GM21390 (cell line): Measurements from ENCODE around the gene RAB26.
"Not testable (repeated sequence)": the region's sequence is repeated elsewhere in the genome, so short reads cannot be mapped to it uniquely, and the experiment has no call there.

Experiments
- ATAC-seq: cut with Tn5 transposase; IDR thresholded peaks from one replicate; pipeline ENCODE4 v1.9.1; 2021; ENCODE audit not compliant: unreplicated experiment

RAB26 gene, protein sequence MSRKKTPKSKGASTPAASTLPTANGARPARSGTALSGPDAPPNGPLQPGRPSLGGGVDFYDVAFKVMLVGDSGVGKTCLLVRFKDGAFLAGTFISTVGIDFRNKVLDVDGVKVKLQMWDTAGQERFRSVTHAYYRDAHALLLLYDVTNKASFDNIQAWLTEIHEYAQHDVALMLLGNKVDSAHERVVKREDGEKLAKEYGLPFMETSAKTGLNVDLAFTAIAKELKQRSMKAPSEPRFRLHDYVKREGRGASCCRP

DNA sequence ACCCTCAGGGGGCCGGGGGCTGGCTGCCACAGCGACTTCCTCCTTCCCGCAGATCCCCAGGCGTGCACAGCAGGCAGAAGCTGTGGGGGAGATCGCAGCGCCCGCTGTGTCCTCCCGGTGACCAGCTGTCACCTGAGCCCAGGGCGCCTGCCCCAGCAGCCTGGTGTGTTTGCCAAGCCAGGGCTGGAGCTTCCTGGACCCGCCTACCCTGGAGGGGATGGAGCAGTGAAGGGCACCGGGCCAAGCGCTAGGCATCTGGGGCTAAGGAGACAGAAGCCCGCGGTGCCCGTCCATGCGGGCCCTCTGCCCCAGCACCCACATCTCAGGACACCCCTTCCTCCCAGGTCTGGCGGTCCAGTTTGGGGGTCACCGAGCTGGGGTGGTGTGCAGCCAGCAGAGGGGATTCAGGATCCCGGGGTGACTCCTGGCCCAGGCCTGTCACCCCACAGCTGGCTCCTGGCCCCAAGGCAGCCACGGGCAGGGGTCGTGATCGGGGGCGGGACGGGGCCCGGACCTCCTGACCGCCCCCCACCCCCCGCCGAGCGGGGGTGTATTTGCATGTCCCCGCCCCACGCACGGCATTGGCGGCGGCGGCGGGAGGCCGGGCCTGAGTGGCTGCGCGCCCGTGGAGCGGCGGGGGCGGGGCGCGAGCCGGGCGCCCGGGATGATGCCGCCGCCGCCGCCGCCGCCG lies at the start of gene RAB26:
RAB26 (plus strand) TSS at position 645 of the 691 bp plus-strand sequence. CDS start 159 bp downstream, outside the sequence.
- ATAC-seq = no peak

DNA sequence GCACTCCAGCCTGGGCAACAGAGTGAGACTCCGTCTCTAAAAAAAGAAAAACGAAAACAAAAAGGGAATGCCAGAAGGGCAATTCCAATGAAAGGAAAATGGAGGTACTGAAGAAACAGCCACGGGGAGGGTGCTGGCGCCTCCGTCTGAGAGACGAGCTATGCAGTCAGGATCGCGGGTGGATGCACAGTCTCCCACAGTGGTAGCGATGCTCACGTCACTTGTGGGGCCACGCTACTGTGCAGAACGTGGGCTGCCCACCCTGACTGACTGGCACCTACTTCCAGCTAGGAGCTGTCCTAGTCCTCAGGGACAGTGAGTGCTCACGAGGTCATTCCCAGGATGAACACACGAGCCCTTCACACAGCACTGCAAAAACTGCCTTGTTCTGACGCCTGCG lies 46.8 kb upstream of the RAB26 start:
- ATAC-seq = not testable (repeated sequence)

- no peak for ATAC-seq
Observed at GRCh38 chr16:2102471-2102870, 46.0 kb upstream of the RAB26 start.

- not testable (repeated sequence) for ATAC-seq
Observed at GRCh38 chr16:2104464-2104863, 44.0 kb upstream of the RAB26 start.

GRCh38 chr16:2105291-2105690 lies 43.1 kb upstream of the RAB26 start:
- ATAC-seq = not testable (repeated sequence)

DNA sequence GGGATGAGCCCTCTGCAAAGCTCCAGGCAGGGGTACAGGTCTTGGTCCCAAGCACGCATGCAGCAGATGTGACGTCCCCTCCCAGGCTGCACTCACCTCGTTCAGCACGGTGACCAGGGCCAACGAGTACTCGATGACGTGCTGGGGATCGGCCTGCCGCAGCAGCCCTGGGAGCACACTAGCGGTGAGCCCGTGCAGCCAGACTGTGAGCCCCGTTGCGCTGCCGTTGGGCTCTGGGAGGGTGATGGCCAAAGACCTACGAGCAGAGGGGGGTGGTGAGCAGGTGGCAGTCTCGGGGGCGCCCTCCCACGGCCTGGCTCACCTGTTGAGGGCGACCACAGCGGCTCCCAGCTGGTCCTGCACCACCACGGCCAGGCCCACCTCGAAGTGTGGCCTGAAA lies 42.7 kb upstream of the RAB26 start:
- ATAC-seq = not testable (repeated sequence)

DNA sequence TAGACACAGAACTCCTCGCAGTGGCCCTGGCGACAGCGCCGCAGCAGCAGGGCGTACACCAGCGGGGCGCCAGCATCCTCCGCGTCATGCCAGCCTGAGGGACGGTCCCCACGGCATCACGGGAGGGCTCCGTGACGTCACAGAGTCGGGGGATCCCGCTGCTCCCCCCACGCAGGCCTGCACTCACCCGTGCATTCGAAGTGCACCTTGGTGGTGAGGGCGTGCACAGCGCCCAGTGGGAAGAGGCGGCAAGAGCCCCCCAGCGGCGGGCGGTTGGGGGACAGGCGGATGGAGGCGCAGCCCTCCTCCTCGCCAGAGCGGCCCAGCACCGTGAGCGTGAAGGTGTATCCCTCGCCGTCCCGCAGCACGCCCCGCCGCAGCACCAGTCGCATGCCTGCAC lies 42.2 kb upstream of the RAB26 start:
- ATAC-seq = not testable (repeated sequence)

GRCh38 chr16:2107121-2107790 lies 41.2 kb upstream of the RAB26 start:
- ATAC-seq = not testable (repeated sequence)

- not testable (repeated sequence) for ATAC-seq
Observed at GRCh38 chr16:2107791-2108125, 40.7 kb upstream of the RAB26 start.

- not testable (repeated sequence) for ATAC-seq
Observed at GRCh38 chr16:2108446-2109270, 39.8 kb upstream of the RAB26 start.

- ATAC-seq = not testable (repeated sequence)
Observed at GRCh38 chr16:2109271-2109580, 39.2 kb upstream of the RAB26 start.

GRCh38 chr16:2109872-2110271 lies 38.6 kb upstream of the RAB26 start:
- not testable (repeated sequence) for ATAC-seq

GRCh38 chr16:2110332-2111008 lies 38.0 kb upstream of the RAB26 start:
- not testable (repeated sequence) for ATAC-seq

DNA sequence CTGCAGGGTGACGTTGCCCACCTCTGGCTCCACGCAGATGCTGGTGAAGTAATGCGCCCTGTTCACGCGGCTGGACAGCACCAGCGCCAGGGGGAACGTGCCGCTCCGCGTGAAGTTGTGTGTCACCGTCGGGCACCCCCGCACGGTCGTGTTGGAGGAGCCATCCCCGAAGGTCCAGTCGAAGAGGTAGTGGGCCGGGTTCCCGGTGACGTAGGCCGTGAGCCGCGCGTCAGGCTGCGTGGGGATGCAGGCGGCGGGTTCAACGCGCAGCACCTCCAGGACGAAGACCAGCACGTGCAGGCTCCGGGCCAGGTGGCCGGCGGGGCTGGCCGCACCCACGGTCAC lies 37.4 kb upstream of the RAB26 start:
- not testable (repeated sequence) for ATAC-seq

DNA sequence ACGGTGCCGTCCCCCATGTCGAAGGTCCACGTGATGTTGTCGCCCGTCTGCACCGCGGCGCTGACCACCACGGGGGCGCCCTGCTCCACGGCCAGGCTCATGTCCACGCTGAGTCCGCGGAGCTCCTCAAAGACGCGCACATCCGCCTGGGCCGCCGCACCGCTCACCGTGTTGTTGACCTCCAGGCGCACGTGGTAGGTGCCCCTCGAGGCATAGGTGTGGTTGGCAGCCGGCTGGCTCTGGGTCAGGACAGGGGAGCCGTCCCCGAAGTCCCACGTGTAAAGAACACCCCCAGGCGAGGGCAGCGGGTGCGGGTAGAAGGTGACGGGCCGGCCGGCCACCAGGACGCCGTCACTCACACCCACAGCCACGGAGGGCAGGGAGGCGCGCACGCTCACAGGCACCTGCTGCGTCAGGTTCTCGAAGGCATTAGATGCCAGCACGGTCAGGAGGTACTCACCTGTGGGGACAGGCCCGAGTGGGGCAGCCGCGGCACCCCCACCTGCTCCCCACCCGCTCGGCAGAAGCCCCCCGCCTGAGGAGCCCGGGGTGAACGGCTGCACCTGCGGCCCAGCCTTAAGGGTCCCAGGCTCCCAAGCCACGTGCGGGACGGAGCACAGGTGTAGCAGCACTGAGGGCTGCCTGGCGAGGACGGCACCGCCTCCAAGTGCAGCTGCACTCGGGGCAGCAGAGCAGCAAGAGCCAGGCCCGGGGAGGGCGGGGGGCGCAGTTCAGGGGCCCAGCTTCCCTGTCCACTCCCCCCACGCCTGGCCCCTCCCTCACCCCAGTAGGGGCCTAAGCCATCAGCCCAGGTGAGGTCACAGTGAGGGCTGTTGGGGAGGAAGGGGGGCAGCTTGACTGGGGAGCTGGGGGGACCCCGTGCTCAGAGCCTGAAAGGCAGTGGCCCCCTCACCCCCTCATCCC lies 36.8 kb upstream of the RAB26 start:
- not testable (repeated sequence) for ATAC-seq

DNA sequence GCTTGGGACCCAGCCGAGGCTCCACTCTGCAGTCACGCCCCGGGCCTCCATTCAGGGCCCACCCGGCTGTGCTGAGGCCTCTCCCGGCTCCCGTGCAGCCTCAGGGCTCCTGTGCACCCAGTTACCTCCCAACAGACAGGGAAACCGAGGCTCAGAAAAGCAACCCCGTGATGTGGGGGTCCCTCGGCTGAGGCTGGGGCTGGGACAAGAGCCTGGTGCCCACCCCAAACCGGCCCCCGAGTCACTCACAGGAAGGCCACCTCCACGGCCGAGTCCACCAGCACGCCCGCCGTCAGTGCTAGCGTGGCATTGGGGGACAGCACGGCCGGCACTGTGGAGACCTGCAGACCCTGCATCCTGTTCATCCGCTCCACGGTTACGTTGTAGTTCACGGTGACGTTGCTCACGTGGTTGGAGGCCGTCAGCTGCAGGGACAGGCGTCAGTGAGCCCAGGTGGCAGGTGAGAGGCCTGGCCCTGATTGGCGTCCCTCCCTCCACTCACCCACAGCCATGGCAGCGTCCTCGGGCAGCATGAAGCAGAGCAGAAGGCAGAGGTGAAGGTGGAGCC lies 35.8 kb upstream of the RAB26 start:
- not testable (repeated sequence) for ATAC-seq

DNA sequence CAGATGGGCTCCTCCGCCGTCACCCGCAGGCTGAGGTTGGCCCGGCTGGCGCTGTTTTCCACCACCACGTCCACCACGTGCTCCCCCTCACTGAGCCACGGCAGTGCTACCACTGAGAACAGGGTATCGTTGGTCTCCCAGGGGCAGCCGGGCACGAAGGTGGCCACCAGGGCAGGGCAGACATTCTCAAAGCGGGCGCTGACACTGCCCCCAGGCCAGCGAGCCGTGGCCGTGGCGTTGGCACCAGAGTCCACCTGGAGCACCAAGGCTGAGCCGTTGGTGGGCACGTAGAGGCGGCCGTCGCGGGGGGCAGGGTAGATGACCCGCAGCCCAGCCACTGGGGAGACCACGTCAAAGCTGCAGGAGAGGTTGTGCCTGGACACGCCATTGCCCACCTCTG lies 34.2 kb upstream of the RAB26 start:
- not testable (repeated sequence) for ATAC-seq

DNA sequence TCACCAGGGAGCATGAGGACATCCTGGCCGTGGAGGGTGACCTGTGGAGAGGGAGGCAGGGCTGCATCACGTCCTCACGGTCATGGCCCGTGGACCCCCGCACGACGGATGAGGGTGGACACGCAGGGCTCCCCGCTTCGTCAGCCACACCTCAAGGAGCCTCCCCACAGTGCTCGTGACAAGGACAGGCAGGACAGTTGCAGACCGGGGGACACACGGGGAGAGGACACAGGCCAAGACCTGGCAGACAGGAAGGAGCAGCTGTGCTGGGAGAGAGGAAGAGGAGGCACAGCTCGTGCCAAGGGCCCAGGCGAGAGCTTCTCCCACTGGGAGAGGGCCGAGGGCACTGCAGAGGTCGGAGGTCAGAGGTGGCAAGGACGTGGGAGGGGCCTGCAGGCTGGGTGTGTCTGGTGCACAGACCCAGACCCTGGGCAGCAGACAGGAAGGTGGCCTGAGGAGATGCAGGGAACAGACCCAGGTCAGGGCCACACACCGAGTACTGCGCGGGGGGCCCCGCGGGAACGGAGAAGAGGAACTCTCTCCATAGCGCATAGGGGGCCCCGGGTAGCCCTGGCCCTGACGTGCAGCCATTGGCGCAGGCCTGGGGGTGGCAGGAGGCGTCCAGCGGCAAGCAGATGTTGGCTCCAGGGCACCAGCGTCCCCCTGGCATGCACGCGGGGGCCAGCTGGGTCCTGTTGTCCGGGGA lies 33.4 kb upstream of the RAB26 start:
- not testable (repeated sequence) for ATAC-seq

GRCh38 chr16:2115591-2115973 lies 32.8 kb upstream of the RAB26 start:
- ATAC-seq = no peak
